Left lung (tissue), 10 donors: Measurements from ENCODE around the gene RPTOR. TPM values are rescaled to one million over a fixed set of nuclear protein-coding genes. Genes with fewer than 3 reads are reported as not detected.

ENCODE experiments used
- ATAC-seq: fragments of 200-7000 bp; cut with Tn5 transposase; one replicate; pipeline ENCODE4 v1.9.1; 2020; ENCODE audit warnings: moderate library complexity
- DNase-seq, 4 donors: peaks; one replicate each; pipeline ENCODE4 v3.0.0-alpha.2; 2013 to 2020
- H3K27ac ChIP-seq, 2 donors: fragments of 200-600 bp; sonication (generic) in 1 of 2; one replicate each; pipeline versions ENCODE4 v1.5.0 to v1.8.0; 2020 to 2021
- H3K27me3 ChIP-seq, 2 donors: fragments of 200-600 bp; sonication (generic) in 1 of 2; one replicate each; pipeline versions ENCODE4 v1.5.0 to v1.8.0; 2020 to 2021
- H3K36me3 ChIP-seq, 2 donors: fragments of 200-600 bp; sonication (generic) in 1 of 2; one replicate each; pipeline versions ENCODE4 v1.5.0 to v1.8.0; 2020 to 2021
- H3K4me1 ChIP-seq, 2 donors: fragments of 200-600 bp; one replicate each; pipeline ENCODE4 v1.8.0; 2021
- H3K4me3 ChIP-seq, 2 donors: fragments of 200-600 bp; sonication (generic) in 1 of 2; one replicate each; pipeline versions ENCODE4 v1.5.0 to v1.8.0; 2020 to 2021; ENCODE audit warnings: mild to moderate bottlenecking in 1 of 2
- H3K9me3 ChIP-seq, 2 donors: fragments of 200-600 bp; sonication (generic) in 1 of 2; one replicate each; pipeline versions ENCODE4 v1.5.0 to v1.8.0; 2020 to 2021
- CTCF ChIP-seq, 2 donors: fragments of 200-600 bp; sonication (generic) in 1 of 2; IDR thresholded peaks; one replicate each; pipeline versions ENCODE4 v1.5.0 to v1.8.0; 2021; ENCODE audit warnings: antibody characterized with exemption in 2 of 2
- intact Hi-C, 2 donors: fragments of 100-400 bp; cut with DNase I; formaldehyde crosslinking; loops; one replicate each; pipeline versions ENCODE4 v1.11.2 to v1.14.2; 2022
- polyA plus RNA-seq, 6 donors: library from polyadenylated mRNA; unstranded; fragments of 120-200 nt; gene quantifications; one replicate each; pipeline ENCODE4 v1.2.1, GENCODE V29; 2013; ENCODE audit not compliant: insufficient read length in 6 of 6
- total RNA-seq, 2 donors: library from RNA; stranded (reverse); fragmentation: NEBNext Ultra II Directional; extraction: Animal tissue kit (Norgen Biotek cat#: 25700); gene quantifications; one replicate each; pipeline ENCODE4 v1.2.1, GENCODE V29; 2021
- donor health status: DM: no; HTN: yes; CAD: no.
- donor health status: DM: no; HTN: no; CAD: no.

The RPTOR gene
- total and polyA plus RNA-seq, 8 donors = 14.2 to 39.2 (median 20.7) TPM

DNA sequence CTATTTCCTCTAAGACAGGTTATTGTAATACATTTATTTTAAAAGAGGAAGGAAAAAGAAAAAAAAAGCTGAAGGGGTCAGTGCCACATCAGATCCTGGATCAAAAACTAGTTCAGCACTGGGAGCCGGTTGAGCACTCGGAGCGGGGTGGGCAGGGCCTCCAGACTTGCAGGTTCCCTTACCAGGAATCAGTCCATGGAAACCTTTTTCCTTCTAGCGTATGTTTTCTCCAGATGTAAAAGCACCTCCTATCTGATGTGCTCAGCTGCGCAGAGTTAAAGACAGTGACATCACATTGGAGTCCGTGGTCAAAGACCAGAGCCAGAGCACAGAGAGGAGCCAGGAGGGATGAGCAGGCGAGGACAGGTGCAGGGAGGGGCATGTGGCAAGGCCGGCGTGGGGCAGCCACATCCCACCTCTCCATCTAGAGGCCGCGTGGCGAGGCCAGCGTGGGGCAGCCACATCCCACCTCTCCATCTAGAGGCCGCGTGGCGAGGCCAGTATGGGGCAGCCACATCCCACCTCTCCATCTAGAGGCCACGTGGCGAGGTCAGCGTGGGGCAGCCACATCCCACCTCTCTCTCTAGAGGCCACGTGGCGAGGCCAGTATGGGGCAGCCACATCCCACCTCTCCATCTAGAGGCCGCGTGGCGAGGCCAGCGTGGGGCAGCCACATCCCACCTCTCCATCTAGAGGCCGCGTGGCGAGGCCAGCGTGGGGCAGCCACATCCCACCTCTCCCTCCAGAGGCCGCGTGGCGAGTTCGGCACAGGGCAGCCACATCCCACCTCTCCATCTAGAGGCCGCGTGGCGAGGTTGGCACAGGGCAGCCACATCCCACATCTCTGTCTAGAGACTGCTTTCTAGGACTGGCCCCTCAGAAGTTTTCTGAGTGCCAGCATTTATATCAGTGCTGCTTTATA is 280.2 kb downstream of the RPTOR start:
- ATAC-seq (no peak), DNase-seq (peak in 2 of 4 donors; percentile 15 to 47)
- Histone ChIP-seq H3K4me3 (no peak overlapping the region), H3K27ac (no peak overlapping the region), H3K4me1 (peaks cover 0 to 26% of the 10 kb centered on the region in 2 donors), H3K36me3 (peaks cover 0 to 39% of the 10 kb centered on the region in 2 donors), H3K9me3 (no peaks in the 10 kb centered on the region), H3K27me3 (no peaks in the 10 kb centered on the region)
- TF ChIP-seq CTCF (IDR thresholded peaks at IDR 0.05) = no peak
- intact Hi-C loops = no loop called here

- H3K36me3 ChIP-seq = peaks cover 0 to 39% of the 10 kb centered on the region in 2 donors
- peaks cover 0 to 18% of the 10 kb centered on the region in 2 donors for H3K4me1 ChIP-seq
- H3K27me3 ChIP-seq = no peaks in the 10 kb centered on the region
- intact Hi-C loops = no loop called here
- H3K27ac ChIP-seq = no peak overlapping the region
- H3K9me3 ChIP-seq = no peaks in the 10 kb centered on the region
- peak; percentile 10 for ATAC-seq
- peak in 2 of 4 donors; percentile 26 to 61 for DNase-seq
- no peak overlapping the region for H3K4me3 ChIP-seq
- TF ChIP-seq CTCF (IDR thresholded peaks at IDR 0.05) = no peak
Measured at GRCh38 chr17:80825471-80826345, 281.1 kb downstream of the RPTOR start.

- H3K4me3 ChIP-seq = no peak overlapping the region
- no peak for ATAC-seq
- no peaks in the 10 kb centered on the region for H3K9me3 ChIP-seq
- no peak for TF ChIP-seq CTCF (IDR thresholded peaks at IDR 0.05)
- DNase-seq = peak in 2 of 4 donors; percentile 22 to 80
- H3K4me1 ChIP-seq = peaks cover 0 to 18% of the 10 kb centered on the region in 2 donors
- H3K36me3 ChIP-seq = peaks cover 0 to 39% of the 10 kb centered on the region in 2 donors
- no peaks in the 10 kb centered on the region for H3K27me3 ChIP-seq
- intact Hi-C loops = no loop called here
- H3K27ac ChIP-seq = peak overlapping the region in 1 of 2 donors; percentile 28
Measured at GRCh38 chr17:80826346-80826954, 281.8 kb downstream of the RPTOR start.

DNA sequence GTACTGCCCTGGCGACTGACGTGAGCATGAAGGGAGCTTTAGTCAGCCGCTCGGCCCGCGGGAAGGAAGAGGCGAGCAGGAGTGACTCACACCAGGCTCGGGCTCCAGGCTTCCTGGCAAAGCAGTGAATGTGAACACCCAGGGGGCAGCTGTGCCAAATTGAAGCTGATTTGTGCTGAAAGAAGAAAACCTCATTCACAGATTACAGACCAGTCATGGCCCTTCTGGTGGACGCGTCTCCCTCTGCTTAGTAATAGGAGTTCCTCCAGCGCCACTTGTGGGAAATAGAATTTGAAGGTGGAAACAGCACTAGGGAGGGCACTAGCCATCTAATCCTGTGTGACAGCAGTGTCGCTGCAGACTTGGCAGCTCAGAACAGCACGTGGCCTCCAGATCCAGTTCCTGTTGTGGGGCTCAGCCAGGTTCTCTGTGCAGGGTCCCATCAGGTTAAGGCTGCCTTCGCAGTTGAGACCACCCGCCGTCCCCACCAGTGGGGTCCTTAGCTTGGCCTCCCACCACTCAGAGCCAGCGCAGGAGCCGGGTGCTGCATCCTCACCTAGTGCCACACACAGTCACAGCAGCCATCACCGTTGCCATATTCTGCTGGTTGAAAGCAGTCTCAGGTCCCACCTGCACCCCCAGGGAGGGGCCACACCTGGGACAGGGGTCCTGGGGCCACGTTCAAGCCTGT is 282.5 kb downstream of the RPTOR start:
- intact Hi-C loops = no loop called here
- Histone ChIP-seq H3K4me1 (peaks cover 0 to 19% of the 10 kb centered on the region in 2 donors), H3K4me3 (no peak overlapping the region), H3K36me3 (peaks cover 0 to 39% of the 10 kb centered on the region in 2 donors), H3K27me3 (no peaks in the 10 kb centered on the region), H3K27ac (peak overlapping the region in 1 of 2 donors; percentile 28), H3K9me3 (no peaks in the 10 kb centered on the region)
- peak; percentile 67 for ATAC-seq
- no peak for TF ChIP-seq CTCF (IDR thresholded peaks at IDR 0.05)
- DNase-seq = peak in 2 of 4 donors; percentile 62 to 86
